Right lobe of liver (tissue), 6 donors: Measurements from ENCODE around the gene TEX11. TPM values are rescaled to one million over a fixed set of nuclear protein-coding genes. Genes with fewer than 3 reads are reported as not detected.

Experiments
- ATAC-seq, 4 donors: fragments of 200-7000 bp; cut with Tn5 transposase; one replicate each; pipeline ENCODE4 v1.9.1; 2020; ENCODE audit warnings: mild to moderate bottlenecking in 4 of 4, moderate library complexity in 4 of 4
- DNase-seq, 3 donors: peaks; one replicate each; pipeline ENCODE4 v3.0.0-alpha.2; 2020
- H3K27ac ChIP-seq, 3 donors: fragments of 200-600 bp; one replicate each; pipeline ENCODE4 v1.8.0; 2022
- H3K27me3 ChIP-seq, 2 donors: fragments of 200-600 bp; one replicate each; pipeline ENCODE4 v1.8.0; 2022
- H3K36me3 ChIP-seq, 4 donors: fragments of 200-600 bp; sonication (generic) in 1 of 4; one replicate each; pipeline versions ENCODE4 v1.5.1 to v1.8.0; 2017 to 2022; ENCODE audit warnings: control low read depth in 1 of 4
- H3K4me1 ChIP-seq, 4 donors: fragments of 200-600 bp; sonication (generic) in 1 of 4; one replicate each; pipeline versions ENCODE4 v1.5.1 to v1.8.0; 2017 to 2022; ENCODE audit warnings: control low read depth in 1 of 4
- H3K4me3 ChIP-seq, 3 donors: fragments of 200-600 bp; one replicate each; pipeline ENCODE4 v1.8.0; 2022
- H3K9me3 ChIP-seq, 4 donors: fragments of 200-600 bp; sonication (generic) in 1 of 4; one replicate each; pipeline versions ENCODE4 v1.5.1 to v1.8.0; 2017 to 2022; ENCODE audit warnings: control low read depth in 1 of 4
- CTCF ChIP-seq, 4 donors: fragments of 200-600 bp in 3 of 4; fragments of 450-650 bp in 1 of 4; IDR thresholded peaks; one replicate each; pipeline versions ENCODE4 v1.5.1 to v1.8.0; 2016 to 2022; ENCODE audit warnings: antibody characterized with exemption in 4 of 4, mild to moderate bottlenecking in 2 of 4
- POLR2A ChIP-seq: fragments of 450-650 bp; IDR thresholded peaks from one replicate; pipeline ENCODE4 v1.6.1; 2017; ENCODE audit warnings: antibody characterized with exemption, mild to moderate bottlenecking
- WGBS: methylation state at CpG from one replicate; pipeline ENCODE4 v1.1.6; 2018; ENCODE audit warnings: low coverage, low lambda C conversion rate; ENCODE audit not compliant: insufficient coverage; ENCODE audit errors: missing lambda C conversion rate; 5-methylcytosine and 5-hydroxymethylcytosine counted together
- intact Hi-C, 2 donors: fragments of 100-400 bp; cut with DNase I; formaldehyde crosslinking; loops; one replicate each; pipeline versions ENCODE4 v1.11.2 to v1.14.1; 2022
- long read RNA-seq: library from polyadenylated mRNA; unstranded; transcript quantifications from one replicate; pipeline ENCODE4 v2.0.0, GENCODE V29; 2019
- total RNA-seq, 6 experiments: library from RNA; depleted of rRNA in 2 of 6; stranded (reverse); fragments of >200 nt in 2 of 6; fragmentation: NEBNext Ultra II Directional in 3 of 6; extraction: Animal tissue kit (Norgen Biotek cat#: 25700) in 3 of 6; gene quantifications; one replicate each; pipeline versions ENCODE4 v1.1.0 to v1.2.4, GENCODE V29; 2016 to 2023
- donor health status: DM: no; HTN: yes; CAD: no.
- donor health status: DM: no; HTN: no; CAD: no.
- donor health status: DM: no; HTN: no; CAD: no.
- donor health status: DM: no; HTN: yes; CAD: no.
- donor health status: DM: no; HTN: yes; CAD: no.

TEX11 gene
- under 1 TPM in 1 of 6 experiments, not detected in 5; 0.09 TPM for total RNA-seq
- long read RNA-seq: 0 reads

GRCh38 chrX:70908541-70908940 is at the start of gene TEX11:
TEX11 (minus strand) TSS chrX:70908711; CDS start chrX:70907789, 922 bp downstream.
- no peaks in the 10 kb centered on the region for H3K9me3 ChIP-seq
- H3K36me3 ChIP-seq: no peaks in the 10 kb centered on the region
- H3K4me1 ChIP-seq: no peaks in the 10 kb centered on the region
- no peak for TF ChIP-seq CTCF (IDR thresholded peaks at IDR 0.05)
- TF ChIP-seq POLR2A: no peak
- H3K27me3 ChIP-seq: no peaks in the 10 kb centered on the region
- no peak for DNase-seq
- intact Hi-C loops: no loop called here
- H3K4me3 ChIP-seq: no peak within 1 kb of the TSS
- ATAC-seq: no peak
- no peak within 1 kb of the TSS for H3K27ac ChIP-seq
- WGBS: 71% methylated on average over 14 of the region's 14 CpGs

- H3K9me3 ChIP-seq: no peaks in the 10 kb centered on the region
- H3K4me1 ChIP-seq: no peaks in the 10 kb centered on the region
- no peaks in the 10 kb centered on the region for H3K36me3 ChIP-seq
- peaks cover 4 to 7% of the 10 kb centered on the region in 2 donors for H3K27me3 ChIP-seq
- ATAC-seq (no peak), DNase-seq (no peak)
- H3K27ac ChIP-seq: no peak overlapping the region
- 74% methylated on average over 2 of the region's 3 CpGs for WGBS
- TF ChIP-seq CTCF (IDR thresholded peaks at IDR 0.05): no peak
- TF ChIP-seq POLR2A: no peak
- H3K4me3 ChIP-seq: no peak overlapping the region
- intact Hi-C loops: no loop called here
These were observed 46.4 kb upstream of the TEX11 start for GRCh38 chrX:70954871-70955270.

- ATAC-seq: no peak
- Histone ChIP-seq H3K9me3 (no peaks in the 10 kb centered on the region), H3K27ac (no peak overlapping the region), H3K4me3 (no peak overlapping the region), H3K36me3 (no peaks in the 10 kb centered on the region), H3K4me1 (no peaks in the 10 kb centered on the region), H3K27me3 (no peaks in the 10 kb centered on the region)
- no peak for DNase-seq
- no peak for TF ChIP-seq CTCF (IDR thresholded peaks at IDR 0.05)
- no peak for TF ChIP-seq POLR2A
- WGBS: 61% methylated on average over 6 of the region's 6 CpGs
- intact Hi-C loops: no loop called here
These were observed 15.9 kb upstream of the TEX11 start for GRCh38 chrX:70924294-70924911.

GRCh38 chrX:70922774-70923473 is 14.4 kb upstream of the TEX11 start:
- ATAC-seq (no peak), DNase-seq (no peak)
- no peaks in the 10 kb centered on the region for H3K27me3 ChIP-seq
- H3K4me1 ChIP-seq: no peaks in the 10 kb centered on the region
- no peaks in the 10 kb centered on the region for H3K36me3 ChIP-seq
- TF ChIP-seq POLR2A (no peak), CTCF (IDR thresholded peaks at IDR 0.05) (no peak)
- intact Hi-C loops: no loop called here
- 22% methylated on average over 5 of the region's 5 CpGs for WGBS
- no peak overlapping the region for H3K4me3 ChIP-seq
- no peaks in the 10 kb centered on the region for H3K9me3 ChIP-seq
- no peak overlapping the region for H3K27ac ChIP-seq
